ENCODE results near the gene CCDC92.

- no peak for TF ChIP-seq FOXM1 (IDR thresholded peaks at IDR 0.05; ENCODE audit: low read depth, low read length)
- no peak for TF ChIP-seq MXI1 (IDR thresholded peaks at IDR 0.05; ENCODE audit: low read depth, low read length)
- TF ChIP-seq CTCF (IDR thresholded peaks at IDR 0.05 in 2 of 3, conservative IDR thresholded peaks at IDR 0.05 in 1 of 3; ENCODE audit: control insufficient read depth in 2 of 3, extremely low read depth in 1 of 3, insufficient read depth in 1 of 3, low read depth in 3 of 3, low read length in 3 of 3) = no peak
- no peak for TF ChIP-seq POLR2A (IDR thresholded peaks at IDR 0.05; ENCODE audit: low read depth, low read length)
- no peak for TF ChIP-seq TCF7 (IDR thresholded peaks at IDR 0.05; ENCODE audit: borderline replicate concordance)
- TF ChIP-seq EP300 (IDR thresholded peaks at IDR 0.05; ENCODE audit: borderline replicate concordance in 1 of 2, control insufficient read depth in 1 of 2, low read depth in 2 of 2, low read length in 2 of 2) = no peak
- TF ChIP-seq ZZZ3 (IDR thresholded peaks at IDR 0.05; ENCODE audit: control insufficient read depth, insufficient read length, low read depth) = no peak
- TF ChIP-seq HCFC1 (IDR thresholded peaks at IDR 0.05; ENCODE audit: low read length) = no peak
- no peak for TF ChIP-seq SMAD1 (IDR thresholded peaks at IDR 0.05; ENCODE audit: low read depth, partially characterized antibody)
- TF ChIP-seq CBFB (IDR thresholded peaks at IDR 0.05; ENCODE audit: low read depth) = no peak
- TF ChIP-seq EZH2 (IDR thresholded peaks at IDR 0.05; ENCODE audit: borderline replicate concordance, control insufficient read depth, low read depth, low read length) = no peak
- TF ChIP-seq JUND (IDR thresholded peaks at IDR 0.05; ENCODE audit: low read depth, low read length) = no peak
- no peak for TF ChIP-seq RFX5 (IDR thresholded peaks at IDR 0.05; ENCODE audit: low read depth, low read length)
- no peak for TF ChIP-seq ELK1 (IDR thresholded peaks at IDR 0.05; ENCODE audit: low read depth, low read length)
Observed at GRCh38 chr12:123933214-123933613, 39.4 kb downstream of the CCDC92 start.

Measured in GM12878 (cell line).